Glutamatergic neuron (in vitro differentiated cells): ENCODE data around the gene UNK. TPM values are rescaled to one million over a fixed set of nuclear protein-coding genes. Genes with fewer than 3 reads are reported as not detected.

ENCODE experiments used
- DNase-seq: peaks from one replicate; pipeline ENCODE4 v3.0.0; 2022
- H3K27ac Mint-ChIP-seq: one replicate; pipeline ENCODE4 v1.8.0; 2020; ENCODE audit warnings: mild to moderate bottlenecking, mixed read lengths, inconsistent platforms; ENCODE audit not compliant: unreplicated experiment
- H3K27me3 Mint-ChIP-seq: one replicate; pipeline ENCODE4 v1.8.0; 2020; ENCODE audit warnings: mild to moderate bottlenecking, moderate library complexity, mixed read lengths, inconsistent platforms; ENCODE audit not compliant: unreplicated experiment
- H3K36me3 Mint-ChIP-seq: one replicate; pipeline ENCODE4 v1.8.0; 2020; ENCODE audit warnings: mild to moderate bottlenecking, mixed read lengths, inconsistent platforms; ENCODE audit not compliant: unreplicated experiment
- H3K4me1 Mint-ChIP-seq: one replicate; pipeline ENCODE4 v1.8.0; 2020; ENCODE audit warnings: mild to moderate bottlenecking, low read depth, mixed read lengths, inconsistent platforms; ENCODE audit not compliant: unreplicated experiment
- H3K4me3 Mint-ChIP-seq: one replicate; pipeline ENCODE4 v1.8.0; 2020; ENCODE audit warnings: mild to moderate bottlenecking, mixed read lengths, inconsistent platforms; ENCODE audit not compliant: unreplicated experiment
- H3K9me3 Mint-ChIP-seq: one replicate; pipeline ENCODE4 v1.8.0; 2020; ENCODE audit warnings: mild to moderate bottlenecking, moderate library complexity, mixed read lengths, inconsistent platforms; ENCODE audit not compliant: unreplicated experiment
- CTCF ChIP-seq: fragments of 200-600 bp; sonication (generic); IDR thresholded peaks from one replicate; pipeline ENCODE4 v1.5.0; 2021; ENCODE audit not compliant: partially characterized antibody, unreplicated experiment
- total RNA-seq: library from RNA; stranded (reverse); fragmentation: NEBNext Ultra II Directional; extraction: Animal tissue kit (Norgen Biotek cat#: 25700); gene quantifications from one replicate; pipeline ENCODE4 v1.2.1, GENCODE V29; 2021; ENCODE audit not compliant: unreplicated experiment

The UNK gene
- total RNA-seq, 1 donor from 2014 or later = 65.5 TPM

- TF ChIP-seq CTCF = no peak
- Mint-ChIP-seq H3K9me3 (peaks cover 13% of the 10 kb centered on the region), H3K27ac (no peak overlapping the region), H3K4me1 (peaks cover 11% of the 10 kb centered on the region), H3K4me3 (peak overlapping the region; percentile 3), H3K27me3 (peaks cover 6% of the 10 kb centered on the region), H3K36me3 (no peaks in the 10 kb centered on the region)
- DNase-seq = no peak
These were observed 47.6 kb downstream of the UNK start for GRCh38 chr17:75832164-75832651.

DNA sequence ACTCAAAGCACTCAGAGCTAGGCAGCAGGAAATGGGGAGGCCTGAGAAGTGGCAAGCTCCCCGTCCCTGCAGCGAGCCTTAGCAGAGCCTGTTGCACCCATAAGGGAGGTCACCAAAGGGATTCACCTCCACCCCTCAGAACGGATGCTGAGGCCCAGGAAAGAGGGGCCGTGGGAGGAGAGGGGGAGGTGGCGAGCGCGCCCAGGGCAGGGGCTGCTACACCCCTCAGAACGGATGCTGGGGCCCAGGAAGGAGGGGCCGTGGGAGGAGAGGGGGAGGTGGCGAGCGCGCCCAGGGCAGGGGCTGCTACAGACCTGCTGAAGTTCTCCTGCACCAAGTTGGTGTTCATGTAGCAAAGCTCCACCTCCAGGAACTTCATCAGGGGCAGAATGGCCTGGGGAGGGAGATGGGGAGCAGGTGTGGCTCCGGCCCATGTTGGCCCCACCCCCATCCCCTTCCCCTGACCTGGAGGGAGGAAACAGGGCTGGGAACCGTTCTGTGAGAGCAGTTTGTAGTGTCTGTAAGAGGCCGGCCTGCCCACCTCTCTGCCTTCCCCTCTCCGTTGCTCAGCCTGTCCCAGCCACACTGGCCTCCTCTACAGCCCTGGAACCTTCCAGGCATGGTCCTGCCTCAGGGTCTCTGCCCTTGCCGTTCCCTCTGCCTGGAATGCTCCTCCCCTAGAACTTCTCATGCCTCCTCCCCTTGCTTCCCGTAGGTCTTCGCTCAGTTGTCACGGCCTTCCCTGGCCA, 48.2 kb downstream of the UNK start:
- H3K9me3 Mint-ChIP-seq = peaks cover 11% of the 10 kb centered on the region
- H3K36me3 Mint-ChIP-seq = no peaks in the 10 kb centered on the region
- no peak for TF ChIP-seq CTCF
- peaks cover 13% of the 10 kb centered on the region for H3K4me1 Mint-ChIP-seq
- H3K4me3 Mint-ChIP-seq = no peak overlapping the region
- peak; percentile 16 for DNase-seq
- H3K27ac Mint-ChIP-seq = peak overlapping the region; percentile 1
- peaks cover 7% of the 10 kb centered on the region for H3K27me3 Mint-ChIP-seq

DNA sequence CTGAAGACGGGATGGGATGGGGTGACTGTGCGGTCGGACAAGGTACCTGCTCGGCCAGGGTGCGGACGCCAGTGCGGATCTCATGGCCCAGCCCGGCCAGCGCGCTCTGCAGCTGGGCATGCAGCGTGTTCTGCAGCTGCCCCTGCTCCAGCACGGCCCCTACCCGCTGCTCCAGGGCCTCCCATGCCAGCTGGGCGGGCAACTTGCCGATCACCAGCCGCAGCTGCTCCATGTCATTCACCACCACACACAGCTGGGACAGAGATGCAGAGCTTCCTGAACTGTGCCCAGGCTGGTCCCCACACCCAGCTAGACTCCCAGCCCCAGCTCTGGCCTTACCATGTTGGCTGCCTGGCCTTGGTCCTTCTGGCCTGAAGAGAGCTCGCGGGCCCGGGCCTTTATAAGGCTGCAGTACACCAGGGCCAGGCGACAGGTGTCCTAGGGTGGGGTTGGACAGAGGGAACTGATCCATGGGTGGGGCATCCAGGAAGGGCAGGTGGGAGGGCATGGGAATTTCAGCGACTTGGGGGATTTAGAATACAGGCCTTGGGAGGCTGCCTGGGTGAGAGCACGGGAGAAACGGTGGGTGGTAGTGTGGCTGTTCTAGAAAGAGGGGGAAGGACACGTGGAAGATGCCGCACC, 49.8 kb downstream of the UNK start:
- DNase-seq = no peak
- Mint-ChIP-seq H3K4me1 (peaks cover 8% of the 10 kb centered on the region), H3K9me3 (peaks cover 8% of the 10 kb centered on the region), H3K4me3 (no peak overlapping the region), H3K27ac (no peak overlapping the region), H3K36me3 (no peaks in the 10 kb centered on the region), H3K27me3 (peaks cover 3% of the 10 kb centered on the region)
- no peak for TF ChIP-seq CTCF

GRCh38 chr17:75834928-75835653, 50.5 kb downstream of the UNK start:
- Mint-ChIP-seq H3K9me3 (peaks cover 8% of the 10 kb centered on the region), H3K27me3 (peaks cover 3% of the 10 kb centered on the region), H3K27ac (no peak overlapping the region), H3K4me1 (peaks cover 8% of the 10 kb centered on the region), H3K4me3 (no peak overlapping the region), H3K36me3 (no peaks in the 10 kb centered on the region)
- no peak for TF ChIP-seq CTCF
- DNase-seq = peak; percentile 25

- Mint-ChIP-seq H3K36me3 (no peaks in the 10 kb centered on the region), H3K9me3 (peaks cover 8% of the 10 kb centered on the region), H3K27ac (no peak overlapping the region), H3K4me3 (no peak overlapping the region), H3K4me1 (peaks cover 8% of the 10 kb centered on the region), H3K27me3 (peaks cover 3% of the 10 kb centered on the region)
- no peak for DNase-seq
- TF ChIP-seq CTCF = no peak
These were observed 51.0 kb downstream of the UNK start for GRCh38 chr17:75835654-75835987.
